Mammary epithelial cell (primary cell): ENCODE results near the gene TESK1.

ENCODE experiments used
- CTCF ChIP-seq, 2 donors: IDR thresholded peaks in 1 of 2; conservative IDR thresholded peaks in 1 of 2; 2 replicates each; pipeline ENCODE4 v1.5.1; 2011 to 2012; ENCODE audit warnings: inconsistent platforms in 2 of 2, low read length in 2 of 2, mild to moderate bottlenecking in 2 of 2, control low read depth in 1 of 2, low read depth in 1 of 2; ENCODE audit not compliant: insufficient read depth in 1 of 2; ENCODE audit errors: extremely low read depth in 1 of 2
- EZH2 ChIP-seq: IDR thresholded peaks from 2 replicates; pipeline ENCODE4 v1.6.1; 2012; ENCODE audit warnings: low read length, inconsistent platforms, borderline replicate concordance

DNA sequence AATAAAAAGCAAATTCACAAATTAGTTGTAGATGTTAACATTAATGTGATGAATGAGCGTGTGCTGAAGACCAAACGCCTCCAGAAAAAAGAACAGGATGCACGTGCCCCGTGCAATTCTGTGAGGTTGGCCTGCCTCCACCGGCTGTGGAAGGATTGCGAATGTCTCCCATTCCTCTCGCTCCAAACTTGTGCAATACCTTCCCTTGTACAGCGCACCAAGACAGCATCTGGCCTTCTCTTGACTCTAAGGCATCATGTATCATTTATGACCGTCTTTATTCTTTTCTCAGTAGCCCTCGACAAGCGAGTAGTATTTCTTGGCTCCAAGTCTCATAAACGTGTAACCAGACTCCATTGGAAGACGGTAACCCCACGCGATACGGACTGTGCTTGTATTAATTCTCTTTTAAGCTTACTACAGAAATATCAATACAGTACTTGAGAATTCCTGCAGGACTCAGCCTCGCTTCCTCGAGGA, 1.5 kb upstream of the TESK1 start:
- TF ChIP-seq CTCF (conservative IDR thresholded peaks at IDR 0.05 in 1 of 2, IDR thresholded peaks at IDR 0.05 in 1 of 2; ENCODE audit: extremely low read depth in 1 of 2, insufficient read depth in 1 of 2, low read depth in 1 of 2, low read length in 2 of 2) (no peak), EZH2 (no peak)
